A549 (cell line): ENCODE data around the gene TOMM20.

Experiments
- CHD2 ChIP-seq: fragments of 150-350 bp; IDR thresholded peaks from 2 replicates; pipeline ENCODE4 v1.6.1; 2014; ENCODE audit warnings: low read length; ENCODE audit not compliant: partially characterized antibody
- EP300 ChIP-seq, 2 experiments: fragments of >200 bp; sonication (Bioruptor Twin); formaldehyde crosslinking; IDR thresholded peaks; 2 replicates in 1 of 2; 3 replicates in 1 of 2; pipeline ENCODE4 v1.6.1; 2016 to 2017
- JUN ChIP-seq, 2 experiments: fragments of >200 bp; sonication (Bioruptor Twin); formaldehyde crosslinking; IDR thresholded peaks; 2 replicates in 1 of 2; 3 replicates in 1 of 2; pipeline ENCODE4 v1.6.1; 2016 to 2017
- SMC3 ChIP-seq: fragments of >200 bp; sonication (Bioruptor Twin); formaldehyde crosslinking; IDR thresholded peaks from 3 replicates; pipeline ENCODE4 v1.6.1; 2018; ENCODE audit warnings: inconsistent platforms
- ZSCAN20 ChIP-seq: fragments of 250-450 bp; sonication (Bioruptor Pico); IDR thresholded peaks from 2 replicates; pipeline ENCODE4 v1.8.0; 2022; ENCODE audit warnings: mild to moderate bottlenecking, moderate library complexity
- TF ChIP-seq, protein P1 (sequence below): fragments of >200 bp; sonication (Bioruptor Twin); formaldehyde crosslinking; IDR thresholded peaks from 3 replicates; pipeline ENCODE4 v1.5.1; 2016
- TF ChIP-seq, protein P2 (sequence below): fragments of 200-600 bp; sonication (generic); IDR thresholded peaks from 2 replicates; pipeline ENCODE4 v1.6.1; 2016; ENCODE audit warnings: antibody characterized with exemption, mild to moderate bottlenecking, moderate library complexity
- TF ChIP-seq, protein P3 (sequence below): IDR thresholded peaks from 2 replicates; pipeline ENCODE4 v1.6.1; 2012; ENCODE audit warnings: low read depth, borderline replicate concordance

DNA sequence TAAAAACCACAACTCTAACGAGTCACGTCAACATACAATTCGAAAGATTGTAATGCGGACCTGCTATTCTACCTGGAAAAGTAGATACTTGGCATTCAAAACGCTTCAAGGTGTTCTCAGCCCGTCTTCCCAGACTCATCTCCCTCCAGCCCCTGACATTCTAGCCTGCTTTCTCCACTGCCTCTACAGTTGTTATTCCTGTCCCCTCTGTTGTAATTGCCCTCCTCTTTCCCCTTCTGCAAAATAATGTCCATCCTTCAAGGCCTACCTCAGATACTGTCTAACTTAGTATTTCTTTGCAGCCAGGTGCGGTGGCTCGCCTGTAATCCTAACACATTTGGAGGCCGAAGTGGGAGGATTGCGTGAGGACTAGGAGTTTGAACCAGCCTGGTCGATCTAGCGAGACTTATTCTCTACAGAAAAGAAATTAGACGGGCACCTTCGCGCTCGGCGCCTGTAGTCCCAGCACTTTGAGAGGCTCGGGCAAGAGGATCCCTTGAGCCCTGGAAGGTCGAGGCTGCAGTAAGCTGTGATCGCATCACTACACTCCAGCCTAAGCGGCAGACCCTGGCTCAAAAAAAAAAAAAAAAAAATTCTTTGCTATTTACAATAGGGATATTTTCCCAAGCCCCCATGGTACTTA is 33.2 kb upstream of the TOMM20 start:
- TF ChIP-seq ZSCAN20 (CRISPR knock-in tag), result no peak
- TF ChIP-seq, protein P1, sequence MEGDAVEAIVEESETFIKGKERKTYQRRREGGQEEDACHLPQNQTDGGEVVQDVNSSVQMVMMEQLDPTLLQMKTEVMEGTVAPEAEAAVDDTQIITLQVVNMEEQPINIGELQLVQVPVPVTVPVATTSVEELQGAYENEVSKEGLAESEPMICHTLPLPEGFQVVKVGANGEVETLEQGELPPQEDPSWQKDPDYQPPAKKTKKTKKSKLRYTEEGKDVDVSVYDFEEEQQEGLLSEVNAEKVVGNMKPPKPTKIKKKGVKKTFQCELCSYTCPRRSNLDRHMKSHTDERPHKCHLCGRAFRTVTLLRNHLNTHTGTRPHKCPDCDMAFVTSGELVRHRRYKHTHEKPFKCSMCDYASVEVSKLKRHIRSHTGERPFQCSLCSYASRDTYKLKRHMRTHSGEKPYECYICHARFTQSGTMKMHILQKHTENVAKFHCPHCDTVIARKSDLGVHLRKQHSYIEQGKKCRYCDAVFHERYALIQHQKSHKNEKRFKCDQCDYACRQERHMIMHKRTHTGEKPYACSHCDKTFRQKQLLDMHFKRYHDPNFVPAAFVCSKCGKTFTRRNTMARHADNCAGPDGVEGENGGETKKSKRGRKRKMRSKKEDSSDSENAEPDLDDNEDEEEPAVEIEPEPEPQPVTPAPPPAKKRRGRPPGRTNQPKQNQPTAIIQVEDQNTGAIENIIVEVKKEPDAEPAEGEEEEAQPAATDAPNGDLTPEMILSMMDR, result no peak
- no peak for TF ChIP-seq EP300 (IDR thresholded peaks at IDR 0.05)
- no peak for TF ChIP-seq CHD2
- no peak for TF ChIP-seq JUN (IDR thresholded peaks at IDR 0.05)
- TF ChIP-seq, protein P2, sequence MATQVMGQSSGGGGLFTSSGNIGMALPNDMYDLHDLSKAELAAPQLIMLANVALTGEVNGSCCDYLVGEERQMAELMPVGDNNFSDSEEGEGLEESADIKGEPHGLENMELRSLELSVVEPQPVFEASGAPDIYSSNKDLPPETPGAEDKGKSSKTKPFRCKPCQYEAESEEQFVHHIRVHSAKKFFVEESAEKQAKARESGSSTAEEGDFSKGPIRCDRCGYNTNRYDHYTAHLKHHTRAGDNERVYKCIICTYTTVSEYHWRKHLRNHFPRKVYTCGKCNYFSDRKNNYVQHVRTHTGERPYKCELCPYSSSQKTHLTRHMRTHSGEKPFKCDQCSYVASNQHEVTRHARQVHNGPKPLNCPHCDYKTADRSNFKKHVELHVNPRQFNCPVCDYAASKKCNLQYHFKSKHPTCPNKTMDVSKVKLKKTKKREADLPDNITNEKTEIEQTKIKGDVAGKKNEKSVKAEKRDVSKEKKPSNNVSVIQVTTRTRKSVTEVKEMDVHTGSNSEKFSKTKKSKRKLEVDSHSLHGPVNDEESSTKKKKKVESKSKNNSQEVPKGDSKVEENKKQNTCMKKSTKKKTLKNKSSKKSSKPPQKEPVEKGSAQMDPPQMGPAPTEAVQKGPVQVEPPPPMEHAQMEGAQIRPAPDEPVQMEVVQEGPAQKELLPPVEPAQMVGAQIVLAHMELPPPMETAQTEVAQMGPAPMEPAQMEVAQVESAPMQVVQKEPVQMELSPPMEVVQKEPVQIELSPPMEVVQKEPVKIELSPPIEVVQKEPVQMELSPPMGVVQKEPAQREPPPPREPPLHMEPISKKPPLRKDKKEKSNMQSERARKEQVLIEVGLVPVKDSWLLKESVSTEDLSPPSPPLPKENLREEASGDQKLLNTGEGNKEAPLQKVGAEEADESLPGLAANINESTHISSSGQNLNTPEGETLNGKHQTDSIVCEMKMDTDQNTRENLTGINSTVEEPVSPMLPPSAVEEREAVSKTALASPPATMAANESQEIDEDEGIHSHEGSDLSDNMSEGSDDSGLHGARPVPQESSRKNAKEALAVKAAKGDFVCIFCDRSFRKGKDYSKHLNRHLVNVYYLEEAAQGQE, result no peak
- TF ChIP-seq, protein P3, sequence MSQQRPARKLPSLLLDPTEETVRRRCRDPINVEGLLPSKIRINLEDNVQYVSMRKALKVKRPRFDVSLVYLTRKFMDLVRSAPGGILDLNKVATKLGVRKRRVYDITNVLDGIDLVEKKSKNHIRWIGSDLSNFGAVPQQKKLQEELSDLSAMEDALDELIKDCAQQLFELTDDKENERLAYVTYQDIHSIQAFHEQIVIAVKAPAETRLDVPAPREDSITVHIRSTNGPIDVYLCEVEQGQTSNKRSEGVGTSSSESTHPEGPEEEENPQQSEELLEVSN, result no peak
- no peak for TF ChIP-seq SMC3
